B cell (primary cell): ENCODE measurements around the gene SKAP1.

Source experiments
- EZH2 ChIP-seq: IDR thresholded peaks from 2 replicates; pipeline ENCODE4 v1.6.1; 2012; ENCODE audit warnings: borderline replicate concordance, low read depth, mild to moderate bottlenecking, moderate library complexity, low read length; ENCODE audit not compliant: insufficient read depth, poor library complexity, severe bottlenecking
- TF ChIP-seq, protein P1 (sequence below): fragments of 200-600 bp; IDR thresholded peaks from one replicate; pipeline ENCODE4 v1.8.0; 2022; ENCODE audit warnings: antibody characterized with exemption, mild to moderate bottlenecking

DNA sequence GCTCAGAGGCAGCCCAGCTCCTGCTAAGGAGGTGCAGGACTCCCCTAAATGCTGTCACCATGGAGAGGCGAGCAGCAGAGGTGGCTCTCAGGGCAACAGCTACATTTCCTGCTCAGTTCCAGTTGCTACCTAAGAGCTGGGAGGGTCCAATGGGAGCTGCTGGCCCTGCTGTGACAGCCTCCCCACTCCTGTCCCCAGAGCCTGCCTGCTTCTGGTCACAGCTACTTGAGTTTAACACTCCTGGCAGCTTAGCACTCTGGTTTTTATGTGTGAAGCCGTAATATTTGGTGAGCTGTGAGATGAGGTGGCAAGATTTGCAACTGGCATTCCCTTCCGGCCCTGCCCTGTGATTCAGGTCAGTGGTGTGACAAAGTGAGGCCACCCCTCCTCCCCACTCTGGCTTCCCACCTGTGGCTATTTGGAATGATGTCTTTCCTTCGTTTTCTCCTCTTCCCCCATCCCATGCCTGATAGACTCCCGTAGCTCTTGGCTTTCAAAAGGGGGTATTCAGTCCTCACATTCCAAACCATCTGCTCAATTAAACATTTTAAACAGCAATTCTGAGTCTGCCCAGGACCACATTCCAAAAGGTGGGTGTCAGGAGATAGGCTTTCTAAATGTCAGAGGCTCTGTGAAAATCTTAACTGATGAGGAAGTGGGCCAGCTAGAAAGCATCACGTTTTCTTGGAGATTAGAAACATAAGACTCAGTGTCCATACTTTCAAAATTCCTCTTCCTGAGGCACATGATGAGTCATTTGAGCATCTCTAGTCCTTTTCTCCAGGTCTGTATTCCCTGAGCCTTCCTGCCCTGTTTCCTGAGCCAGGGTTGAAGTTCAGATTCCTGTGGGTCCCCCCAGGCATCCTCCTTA, 42.6 kb upstream of the SKAP1 start:
- TF ChIP-seq, protein P1, sequence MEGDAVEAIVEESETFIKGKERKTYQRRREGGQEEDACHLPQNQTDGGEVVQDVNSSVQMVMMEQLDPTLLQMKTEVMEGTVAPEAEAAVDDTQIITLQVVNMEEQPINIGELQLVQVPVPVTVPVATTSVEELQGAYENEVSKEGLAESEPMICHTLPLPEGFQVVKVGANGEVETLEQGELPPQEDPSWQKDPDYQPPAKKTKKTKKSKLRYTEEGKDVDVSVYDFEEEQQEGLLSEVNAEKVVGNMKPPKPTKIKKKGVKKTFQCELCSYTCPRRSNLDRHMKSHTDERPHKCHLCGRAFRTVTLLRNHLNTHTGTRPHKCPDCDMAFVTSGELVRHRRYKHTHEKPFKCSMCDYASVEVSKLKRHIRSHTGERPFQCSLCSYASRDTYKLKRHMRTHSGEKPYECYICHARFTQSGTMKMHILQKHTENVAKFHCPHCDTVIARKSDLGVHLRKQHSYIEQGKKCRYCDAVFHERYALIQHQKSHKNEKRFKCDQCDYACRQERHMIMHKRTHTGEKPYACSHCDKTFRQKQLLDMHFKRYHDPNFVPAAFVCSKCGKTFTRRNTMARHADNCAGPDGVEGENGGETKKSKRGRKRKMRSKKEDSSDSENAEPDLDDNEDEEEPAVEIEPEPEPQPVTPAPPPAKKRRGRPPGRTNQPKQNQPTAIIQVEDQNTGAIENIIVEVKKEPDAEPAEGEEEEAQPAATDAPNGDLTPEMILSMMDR: no peak
- TF ChIP-seq EZH2: no peak
